ACC112 (cell line): ENCODE results near the gene JARID2.

Source experiments
- H2AFZ ChIP-seq: fragments of 200-600 bp; sonication (generic); one replicate; pipeline ENCODE4 v1.6.0; 2017; ENCODE audit warnings: antibody characterized with exemption, low read length; ENCODE audit not compliant: unreplicated experiment
- H3K27ac ChIP-seq: fragments of 200-600 bp; sonication (generic); 2 replicates; pipeline ENCODE4 v1.5.1; 2014; ENCODE audit warnings: low read depth, mild to moderate bottlenecking, antibody characterized with exemption, low read length, moderate library complexity
- H3K27me3 ChIP-seq: fragments of 200-600 bp; sonication (generic); 2 replicates; pipeline ENCODE4 v1.6.1; 2014; ENCODE audit warnings: mild to moderate bottlenecking, antibody characterized with exemption, low read length, moderate library complexity, mixed read lengths; ENCODE audit not compliant: insufficient read depth
- H3K36me3 ChIP-seq: fragments of 200-600 bp; sonication (generic); 2 replicates; pipeline ENCODE4 v1.6.1; 2016; ENCODE audit warnings: mild to moderate bottlenecking, antibody characterized with exemption, low read length, moderate library complexity, mixed read lengths; ENCODE audit not compliant: insufficient read depth
- H3K4me1 ChIP-seq: fragments of 200-600 bp; sonication (generic); one replicate; pipeline ENCODE4 v1.6.1; 2016; ENCODE audit warnings: low read length, mixed read lengths; ENCODE audit not compliant: insufficient read depth, unreplicated experiment, control insufficient read depth
- H3K4me3 ChIP-seq: fragments of 200-600 bp; sonication (generic); 2 replicates; pipeline ENCODE4 v1.5.1; 2014; ENCODE audit warnings: mild to moderate bottlenecking, low read depth, low read length
- H3K79me2 ChIP-seq: fragments of 200-600 bp; sonication (generic); one replicate; pipeline ENCODE4 v1.6.0; 2016; ENCODE audit warnings: low read length; ENCODE audit not compliant: control insufficient read depth, unreplicated experiment, insufficient read depth

The JARID2 gene

DNA sequence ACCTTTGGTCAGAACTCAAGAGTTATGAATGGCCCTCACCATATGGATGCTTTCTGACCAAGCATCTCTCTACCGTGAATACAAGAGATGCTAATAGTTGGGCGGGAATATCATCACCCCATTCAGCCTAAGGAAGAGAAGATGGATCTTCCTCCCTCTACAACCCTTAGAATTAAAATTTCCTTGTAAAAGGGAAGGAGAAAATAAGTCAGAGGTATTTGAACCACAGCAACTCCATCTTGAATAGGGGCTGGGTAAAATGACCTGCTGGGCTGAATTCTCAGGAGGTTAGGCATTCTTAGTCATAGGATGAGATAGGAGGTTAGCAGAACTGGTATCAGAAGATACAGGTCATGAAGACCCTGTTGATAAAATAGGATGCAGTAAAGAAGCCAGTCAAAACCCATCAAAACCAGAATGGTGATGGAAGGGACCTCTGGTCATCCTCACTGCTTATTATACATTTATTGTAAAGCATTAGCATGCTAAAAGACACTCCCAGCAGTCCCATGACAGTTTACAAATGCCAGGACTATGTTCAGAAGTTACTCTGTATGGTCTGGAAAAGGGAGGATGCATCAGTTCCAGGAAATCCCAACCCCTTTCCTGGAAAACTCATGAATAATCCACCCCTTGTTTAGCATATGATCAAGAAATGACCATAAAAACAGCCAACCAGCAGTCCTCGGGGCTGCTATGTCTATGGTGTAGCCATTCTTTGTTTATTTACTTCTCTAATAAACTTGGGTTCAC, 315.8 kb downstream of the JARID2 start:
- H2AFZ ChIP-seq = no peak overlapping the region

DNA sequence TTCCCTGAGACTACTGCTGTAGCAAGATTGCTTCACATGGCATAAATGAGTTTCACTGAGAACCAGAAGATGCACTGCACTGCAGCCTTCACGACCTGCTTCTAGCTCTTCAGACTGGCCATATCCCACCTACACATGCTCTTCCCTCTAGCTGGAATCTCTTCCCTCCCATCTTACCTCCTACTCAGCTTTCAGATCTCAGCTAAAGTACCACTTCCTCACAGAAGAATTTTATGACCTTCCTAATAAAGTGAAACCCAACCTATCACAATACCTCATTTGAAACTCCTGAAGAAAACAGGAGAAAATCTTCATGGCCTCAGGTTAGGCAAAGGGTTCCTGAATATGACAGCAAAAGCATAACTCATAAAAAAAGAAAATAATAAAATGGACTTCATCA, 317.1 kb downstream of the JARID2 start:
- no peak overlapping the region for H3K27ac ChIP-seq
- no peak overlapping the region for H3K4me3 ChIP-seq
- no peak overlapping the region for H2AFZ ChIP-seq
- H3K36me3 ChIP-seq = no peaks in the 10 kb centered on the region
- no peaks in the 10 kb centered on the region for H3K27me3 ChIP-seq
- H3K79me2 ChIP-seq = no peaks in the 10 kb centered on the region
- no peaks in the 10 kb centered on the region for H3K4me1 ChIP-seq

More for the DNA sequence above, 315.8 kb downstream of the JARID2 start:
- H3K4me1 ChIP-seq = no peaks in the 10 kb centered on the region
- H3K27ac ChIP-seq = no peak overlapping the region
- H3K27me3 ChIP-seq = no peaks in the 10 kb centered on the region
- no peaks in the 10 kb centered on the region for H3K79me2 ChIP-seq
- no peaks in the 10 kb centered on the region for H3K36me3 ChIP-seq
- no peak overlapping the region for H3K4me3 ChIP-seq

DNA sequence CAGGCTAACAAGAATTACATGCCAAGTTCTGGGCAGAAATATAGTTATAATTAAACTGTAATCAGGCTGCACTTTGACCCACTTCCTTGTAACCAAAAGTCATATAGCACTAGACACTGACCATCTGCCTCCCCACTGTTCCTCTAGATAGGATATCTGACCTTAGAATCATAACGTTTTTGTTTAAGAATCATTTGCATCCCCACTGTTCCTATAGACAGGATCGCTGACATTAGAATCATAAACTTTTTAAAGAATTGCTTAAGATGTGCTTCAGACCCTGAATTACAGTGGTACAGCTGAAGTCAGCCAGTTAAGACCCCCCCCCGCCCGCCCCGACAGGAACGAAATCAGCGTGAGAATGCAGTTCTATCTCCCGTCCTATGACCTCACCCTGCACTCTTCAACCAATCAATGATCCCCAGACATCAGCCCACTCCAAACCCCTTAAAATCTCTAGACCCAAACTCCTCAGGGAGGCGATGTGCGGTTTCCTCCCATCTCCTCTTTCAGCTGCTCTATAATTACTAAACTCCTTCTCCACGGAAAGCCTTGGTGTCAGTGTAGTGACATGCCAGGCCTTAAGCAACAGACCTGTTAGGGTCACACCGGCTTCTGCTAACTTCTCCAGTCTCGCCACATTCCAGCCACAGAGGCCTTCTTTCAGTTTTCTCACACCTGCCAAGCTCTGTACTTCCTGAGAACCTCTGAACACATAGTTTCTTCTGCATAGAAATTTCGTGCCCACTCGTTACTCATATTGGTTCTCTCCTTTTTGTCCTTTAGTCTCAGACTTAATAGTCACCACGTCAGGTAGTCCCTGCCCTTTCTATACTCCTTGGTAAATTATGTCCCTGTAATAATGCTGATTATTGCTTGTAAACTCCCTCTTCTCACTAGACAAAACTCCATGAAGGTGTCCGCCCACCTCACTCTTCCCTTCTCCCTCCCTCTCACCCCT, 323.4 kb downstream of the JARID2 start:
- no peaks in the 10 kb centered on the region for H3K79me2 ChIP-seq
- no peak overlapping the region for H3K4me3 ChIP-seq
- no peaks in the 10 kb centered on the region for H3K36me3 ChIP-seq
- no peaks in the 10 kb centered on the region for H3K4me1 ChIP-seq
- H3K27ac ChIP-seq = no peak overlapping the region
- H2AFZ ChIP-seq = no peak overlapping the region
- no peaks in the 10 kb centered on the region for H3K27me3 ChIP-seq

DNA sequence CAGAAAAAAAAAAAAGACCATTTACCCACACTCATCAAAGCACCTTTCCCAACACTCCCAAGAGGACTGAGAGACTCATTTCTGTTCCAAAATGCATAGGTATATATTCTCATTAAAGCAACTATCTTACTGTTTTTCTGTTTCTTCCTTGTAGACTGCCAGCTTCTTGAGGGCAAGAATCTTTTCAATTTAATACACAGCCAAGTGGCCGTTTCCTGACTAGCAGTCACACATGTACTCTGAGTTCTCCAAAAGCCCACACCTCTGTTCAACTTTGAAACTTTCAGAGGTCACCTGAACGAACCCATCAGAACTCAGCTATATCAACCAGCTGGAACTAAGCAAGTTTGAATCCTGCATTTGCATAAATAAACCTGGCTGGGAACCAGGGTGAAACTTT, 324.3 kb downstream of the JARID2 start:
- Histone ChIP-seq H2AFZ (no peak overlapping the region), H3K4me1 (no peaks in the 10 kb centered on the region), H3K27me3 (no peaks in the 10 kb centered on the region), H3K27ac (no peak overlapping the region), H3K79me2 (no peaks in the 10 kb centered on the region), H3K4me3 (no peak overlapping the region), H3K36me3 (no peaks in the 10 kb centered on the region)
